HEK293 (cell line): ENCODE results near the gene DHX40.
A peak's percentile ranks its signal among the peaks of the same experiment; 100 is the strongest.

Source experiments
- CTCF ChIA-PET: fragments of 350-600 bp; formaldehyde crosslinking; extraction: SDS; loops from one replicate; lab custom pipeline; 2021; ENCODE audit warnings: antibody characterized with exemption; lab: Yijun Ruan, JAX
- POLR2A ChIA-PET: fragments of 300-600 bp; formaldehyde crosslinking; extraction: SDS; loops from one replicate; lab custom pipeline; 2020; ENCODE audit warnings: antibody characterized with exemption, inconsistent platforms; lab: Yijun Ruan, JAX
- H3K27ac ChIP-seq: fragments of 200-500 bp; sonication (Bioruptor generic); 2 replicates; pipeline ENCODE4 v1.5.1; 2014; ENCODE audit warnings: low read depth, low read length, control low read depth, inconsistent platforms; ENCODE audit errors: extremely low read depth
- H3K36me3 ChIP-seq, 2 experiments: fragments of 200-500 bp in 1 of 2; sonication (Bioruptor generic) in 1 of 2; 1 replicate in 1 of 2; 2 replicates in 1 of 2; pipeline ENCODE4 v1.5.1; 2014 to 2017; ENCODE audit warnings: inconsistent platforms in 2 of 2, low read length in 2 of 2; ENCODE audit not compliant: control insufficient read depth in 2 of 2, insufficient read depth in 1 of 2
- H3K4me1 ChIP-seq: fragments of 200-500 bp; sonication (Bioruptor generic); 2 replicates; pipeline ENCODE4 v1.5.1; 2014; ENCODE audit warnings: mild to moderate bottlenecking, low read length, inconsistent platforms; ENCODE audit not compliant: control insufficient read depth, insufficient read depth
- H3K4me3 ChIP-seq: 2 replicates; pipeline ENCODE4 v1.5.1; 2011; ENCODE audit warnings: low read depth, mild to moderate bottlenecking, control low read depth, low read length, moderate library complexity
- H3K9me3 ChIP-seq: fragments of 200-500 bp; sonication (Bioruptor generic); 2 replicates; pipeline ENCODE4 v1.5.1; 2014; ENCODE audit warnings: low read depth, low read length, inconsistent platforms; ENCODE audit not compliant: control insufficient read depth, insufficient read depth
- BCL11A ChIP-seq: fragments of 450-650 bp; formaldehyde crosslinking; IDR thresholded peaks from 2 replicates; pipeline ENCODE4 v1.5.1; 2016; ENCODE audit warnings: low read depth, missing biosample characterization, missing genetic modification characterization
- HOXD13 ChIP-seq: sonication (generic); formaldehyde crosslinking; IDR thresholded peaks from 2 replicates; pipeline ENCODE4 v1.8.0; 2022; ENCODE audit warnings: missing genetic modification reagents, borderline replicate concordance
- KLF9 ChIP-seq: fragments of 450-650 bp; formaldehyde crosslinking; IDR thresholded peaks from 2 replicates; pipeline ENCODE4 v1.5.1; 2016; ENCODE audit warnings: missing biosample characterization, missing genetic modification characterization, low read depth
- SCRT2 ChIP-seq: fragments of 450-650 bp; formaldehyde crosslinking; IDR thresholded peaks from 2 replicates; pipeline ENCODE4 v1.5.1; 2016; ENCODE audit warnings: missing biosample characterization, missing genetic modification characterization
- YY2 ChIP-seq: fragments of 450-650 bp; formaldehyde crosslinking; IDR thresholded peaks from 2 replicates; pipeline ENCODE4 v1.5.1; 2016; ENCODE audit warnings: missing biosample characterization, missing genetic modification characterization
- ZBTB17 ChIP-seq: fragments of 450-650 bp; formaldehyde crosslinking; IDR thresholded peaks from 2 replicates; pipeline ENCODE4 v1.5.1; 2016; ENCODE audit warnings: missing biosample characterization, missing genetic modification characterization
- ZBTB8A ChIP-seq: fragments of 450-650 bp; formaldehyde crosslinking; IDR thresholded peaks from 2 replicates; pipeline ENCODE4 v1.5.1; 2016; ENCODE audit warnings: missing biosample characterization, missing genetic modification characterization
- ZNF140 ChIP-seq: fragments of 450-650 bp; formaldehyde crosslinking; IDR thresholded peaks from 2 replicates; pipeline ENCODE4 v1.5.1; 2016; ENCODE audit warnings: missing biosample characterization, missing genetic modification characterization
- ZNF394 ChIP-seq: fragments of 450-650 bp; formaldehyde crosslinking; IDR thresholded peaks from 2 replicates; pipeline ENCODE4 v1.5.1; 2016; ENCODE audit warnings: missing biosample characterization, missing genetic modification characterization, mild to moderate bottlenecking, moderate library complexity, borderline replicate concordance
- ZNF585B ChIP-seq: fragments of 450-650 bp; formaldehyde crosslinking; IDR thresholded peaks from 2 replicates; pipeline ENCODE4 v1.5.1; 2016; ENCODE audit warnings: missing biosample characterization, missing genetic modification characterization
- ZNF792 ChIP-seq: fragments of 450-650 bp; formaldehyde crosslinking; IDR thresholded peaks from 2 replicates; pipeline ENCODE4 v1.5.1; 2016; ENCODE audit warnings: missing biosample characterization, missing genetic modification characterization
- TF ChIP-seq, protein P1 (sequence below): fragments of 450-650 bp; formaldehyde crosslinking; IDR thresholded peaks from 2 replicates; pipeline ENCODE4 v1.5.1; 2016; ENCODE audit warnings: missing biosample characterization, missing genetic modification characterization
- TF ChIP-seq, protein P2 (sequence below): fragments of 450-650 bp; formaldehyde crosslinking; IDR thresholded peaks from 2 replicates; pipeline ENCODE4 v1.5.1; 2017; ENCODE audit warnings: missing biosample characterization, missing genetic modification characterization
- TF ChIP-seq, protein P3 (sequence below): fragments of 450-650 bp; formaldehyde crosslinking; IDR thresholded peaks from 2 replicates; pipeline ENCODE4 v1.5.1; 2016; ENCODE audit warnings: missing biosample characterization, missing genetic modification characterization
- TF ChIP-seq, protein P4 (sequence below): fragments of 450-650 bp; formaldehyde crosslinking; IDR thresholded peaks from 2 replicates; pipeline ENCODE4 v1.5.1; 2016; ENCODE audit warnings: missing biosample characterization, missing genetic modification characterization
- TF ChIP-seq, protein P5 (sequence below): fragments of 450-650 bp; formaldehyde crosslinking; conservative IDR thresholded peaks from 2 replicates; pipeline ENCODE4 v1.5.1; 2016; ENCODE audit warnings: low read depth, missing biosample characterization, missing genetic modification characterization

The DHX40 gene

DNA sequence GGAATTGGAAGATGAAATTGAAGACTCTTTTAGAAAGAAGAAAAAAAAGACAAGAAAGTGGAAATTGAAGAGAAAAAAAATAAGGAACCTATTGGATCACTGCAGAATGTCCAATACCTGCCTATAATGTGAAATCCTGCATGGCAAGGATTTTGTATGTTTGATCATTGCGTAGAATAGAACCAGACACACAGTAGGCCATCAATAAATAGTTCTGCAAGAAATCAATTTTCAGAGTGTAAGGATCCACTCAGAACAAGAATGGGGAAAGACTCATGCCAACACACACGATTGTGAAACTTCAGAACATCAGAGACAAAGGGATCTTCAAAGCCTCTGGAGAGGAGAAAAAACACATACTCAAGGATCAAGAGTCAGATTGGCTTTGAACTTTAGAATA lies 39.7 kb upstream of the DHX40 start (continued):
- TF ChIP-seq, protein P1, sequence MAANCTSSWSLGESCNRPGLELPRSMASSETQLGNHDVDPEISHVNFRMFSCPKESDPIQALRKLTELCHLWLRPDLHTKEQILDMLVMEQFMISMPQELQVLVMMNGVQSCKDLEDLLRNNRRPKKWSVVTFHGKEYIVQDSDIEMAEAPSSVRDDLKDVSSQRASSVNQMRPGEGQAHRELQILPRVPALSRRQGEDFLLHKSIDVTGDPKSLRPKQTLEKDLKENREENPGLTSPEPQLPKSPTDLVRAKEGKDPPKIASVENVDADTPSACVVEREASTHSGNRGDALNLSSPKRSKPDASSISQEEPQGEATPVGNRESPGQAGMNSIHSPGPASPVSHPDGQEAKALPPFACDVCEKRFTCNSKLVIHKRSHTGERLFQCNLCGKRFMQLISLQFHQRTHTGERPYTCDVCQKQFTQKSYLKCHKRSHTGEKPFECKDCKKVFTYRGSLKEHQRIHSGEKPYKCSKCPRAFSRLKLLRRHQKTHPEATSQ (tag by site-specific recombination) = no peak
- TF ChIP-seq ZBTB8A (tag by site-specific recombination) (no peak), KLF9 (tag by site-specific recombination) (no peak), ZNF394 (tag by site-specific recombination) (no peak), SCRT2 (no peak), ZNF792 (tag by site-specific recombination) (no peak), BCL11A (no peak)
- TF ChIP-seq, protein P2, sequence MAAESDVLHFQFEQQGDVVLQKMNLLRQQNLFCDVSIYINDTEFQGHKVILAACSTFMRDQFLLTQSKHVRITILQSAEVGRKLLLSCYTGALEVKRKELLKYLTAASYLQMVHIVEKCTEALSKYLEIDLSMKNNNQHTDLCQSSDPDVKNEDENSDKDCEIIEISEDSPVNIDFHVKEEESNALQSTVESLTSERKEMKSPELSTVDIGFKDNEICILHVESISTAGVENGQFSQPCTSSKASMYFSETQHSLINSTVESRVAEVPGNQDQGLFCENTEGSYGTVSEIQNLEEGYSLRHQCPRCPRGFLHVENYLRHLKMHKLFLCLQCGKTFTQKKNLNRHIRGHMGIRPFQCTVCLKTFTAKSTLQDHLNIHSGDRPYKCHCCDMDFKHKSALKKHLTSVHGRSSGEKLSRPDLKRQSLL = no peak

DNA sequence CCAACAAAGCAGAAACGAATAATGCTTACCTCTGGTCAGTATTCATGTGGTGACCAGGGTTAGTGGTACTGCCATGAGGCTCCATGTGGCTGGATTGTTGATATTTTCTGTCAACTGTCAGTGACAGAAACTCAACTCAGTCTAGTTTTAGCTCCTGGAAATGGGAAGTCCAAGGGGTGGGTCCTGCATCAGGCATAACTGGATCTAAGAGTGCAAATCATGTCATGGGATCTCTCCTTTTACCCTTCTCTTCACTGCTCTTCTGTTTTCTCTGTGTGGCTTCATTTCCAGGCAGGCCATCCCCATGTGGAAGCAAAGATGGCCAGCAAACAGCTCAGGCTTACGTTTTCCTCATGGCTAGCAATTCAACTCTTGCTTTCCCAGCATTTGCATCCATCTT lies 39.0 kb upstream of the DHX40 start:
- CTCF ChIA-PET = no interaction called here
- H3K9me3 ChIP-seq = no peaks in the 10 kb centered on the region

DNA sequence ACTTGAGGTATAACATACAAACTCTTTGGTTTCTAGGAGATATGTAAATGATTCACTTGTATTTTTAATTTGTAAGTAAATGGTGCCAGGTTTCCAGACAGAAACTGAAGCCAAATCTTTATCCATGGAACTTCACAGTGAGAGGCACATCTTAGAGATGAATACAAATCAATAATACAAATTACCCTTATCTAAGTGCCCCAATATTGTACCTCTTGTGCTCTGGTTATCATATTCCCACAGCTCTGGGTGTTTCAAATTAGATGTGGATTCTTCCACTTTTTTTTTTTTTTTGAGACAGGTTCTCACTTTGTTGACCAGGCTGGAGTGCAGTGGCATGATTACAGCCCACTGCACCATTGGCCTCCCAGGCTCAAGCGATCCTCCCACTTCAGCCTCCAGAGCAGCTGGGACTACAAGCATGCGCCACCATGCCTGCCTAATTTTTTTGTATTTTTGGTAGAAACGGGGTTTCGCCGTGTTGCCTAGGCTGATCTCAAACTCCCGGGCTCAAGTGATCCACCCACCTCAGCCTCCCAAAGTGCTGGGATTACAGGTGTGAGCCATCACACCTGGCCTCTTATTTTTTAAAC lies 38.0 kb upstream of the DHX40 start:
- H3K36me3 ChIP-seq = no peaks in the 10 kb centered on the region
- no peaks in the 10 kb centered on the region for H3K4me1 ChIP-seq
- TF ChIP-seq, protein P3, sequence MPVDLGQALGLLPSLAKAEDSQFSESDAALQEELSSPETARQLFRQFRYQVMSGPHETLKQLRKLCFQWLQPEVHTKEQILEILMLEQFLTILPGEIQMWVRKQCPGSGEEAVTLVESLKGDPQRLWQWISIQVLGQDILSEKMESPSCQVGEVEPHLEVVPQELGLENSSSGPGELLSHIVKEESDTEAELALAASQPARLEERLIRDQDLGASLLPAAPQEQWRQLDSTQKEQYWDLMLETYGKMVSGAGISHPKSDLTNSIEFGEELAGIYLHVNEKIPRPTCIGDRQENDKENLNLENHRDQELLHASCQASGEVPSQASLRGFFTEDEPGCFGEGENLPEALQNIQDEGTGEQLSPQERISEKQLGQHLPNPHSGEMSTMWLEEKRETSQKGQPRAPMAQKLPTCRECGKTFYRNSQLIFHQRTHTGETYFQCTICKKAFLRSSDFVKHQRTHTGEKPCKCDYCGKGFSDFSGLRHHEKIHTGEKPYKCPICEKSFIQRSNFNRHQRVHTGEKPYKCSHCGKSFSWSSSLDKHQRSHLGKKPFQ (tag by site-specific recombination) = 0 out of 2 replicates have a peak, but pooled peaks have one; percentile 34
- no peak for TF ChIP-seq HOXD13 (CRISPR knock-in tag)
- ChIA-PET POLR2A (interaction anchor here (0.6 to 0.7 kb wide), 2 partner anchors 14 to 88 kb away, joined by 3 to 9 read pairs; no protein-coding TSS in a partner anchor), CTCF (interaction anchor here (0.7 kb wide), 2 partner anchors 28 to 221 kb away, joined by 3 to 4 read pairs; no protein-coding TSS in a partner anchor)
- H3K27ac ChIP-seq = no peak overlapping the region
- no peaks in the 10 kb centered on the region for H3K9me3 ChIP-seq
- no peak overlapping the region for H3K4me3 ChIP-seq

More for the DNA sequence above, 39.0 kb upstream of the DHX40 start:
- Histone ChIP-seq H3K27ac (no peak overlapping the region), H3K36me3 (no peaks in the 10 kb centered on the region), H3K4me3 (no peak overlapping the region), H3K4me1 (no peaks in the 10 kb centered on the region)
- peak; percentile 53; the same call in 1 of the 2 replicates for TF ChIP-seq YY2
- TF ChIP-seq, protein P4, sequence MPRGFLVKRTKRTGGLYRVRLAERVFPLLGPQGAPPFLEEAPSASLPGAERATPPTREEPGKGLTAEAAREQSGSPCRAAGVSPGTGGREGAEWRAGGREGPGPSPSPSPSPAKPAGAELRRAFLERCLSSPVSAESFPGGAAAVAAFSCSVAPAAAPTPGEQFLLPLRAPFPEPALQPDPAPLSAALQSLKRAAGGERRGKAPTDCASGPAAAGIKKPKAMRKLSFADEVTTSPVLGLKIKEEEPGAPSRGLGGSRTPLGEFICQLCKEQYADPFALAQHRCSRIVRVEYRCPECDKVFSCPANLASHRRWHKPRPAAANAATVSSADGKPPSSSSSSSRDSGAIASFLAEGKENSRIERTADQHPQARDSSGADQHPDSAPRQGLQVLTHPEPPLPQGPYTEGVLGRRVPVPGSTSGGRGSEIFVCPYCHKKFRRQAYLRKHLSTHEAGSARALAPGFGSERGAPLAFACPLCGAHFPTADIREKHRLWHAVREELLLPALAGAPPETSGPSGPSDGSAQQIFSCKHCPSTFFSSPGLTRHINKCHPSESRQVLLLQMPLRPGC = no peak
- no peak for TF ChIP-seq ZNF585B (tag by site-specific recombination)
- TF ChIP-seq, protein P5, sequence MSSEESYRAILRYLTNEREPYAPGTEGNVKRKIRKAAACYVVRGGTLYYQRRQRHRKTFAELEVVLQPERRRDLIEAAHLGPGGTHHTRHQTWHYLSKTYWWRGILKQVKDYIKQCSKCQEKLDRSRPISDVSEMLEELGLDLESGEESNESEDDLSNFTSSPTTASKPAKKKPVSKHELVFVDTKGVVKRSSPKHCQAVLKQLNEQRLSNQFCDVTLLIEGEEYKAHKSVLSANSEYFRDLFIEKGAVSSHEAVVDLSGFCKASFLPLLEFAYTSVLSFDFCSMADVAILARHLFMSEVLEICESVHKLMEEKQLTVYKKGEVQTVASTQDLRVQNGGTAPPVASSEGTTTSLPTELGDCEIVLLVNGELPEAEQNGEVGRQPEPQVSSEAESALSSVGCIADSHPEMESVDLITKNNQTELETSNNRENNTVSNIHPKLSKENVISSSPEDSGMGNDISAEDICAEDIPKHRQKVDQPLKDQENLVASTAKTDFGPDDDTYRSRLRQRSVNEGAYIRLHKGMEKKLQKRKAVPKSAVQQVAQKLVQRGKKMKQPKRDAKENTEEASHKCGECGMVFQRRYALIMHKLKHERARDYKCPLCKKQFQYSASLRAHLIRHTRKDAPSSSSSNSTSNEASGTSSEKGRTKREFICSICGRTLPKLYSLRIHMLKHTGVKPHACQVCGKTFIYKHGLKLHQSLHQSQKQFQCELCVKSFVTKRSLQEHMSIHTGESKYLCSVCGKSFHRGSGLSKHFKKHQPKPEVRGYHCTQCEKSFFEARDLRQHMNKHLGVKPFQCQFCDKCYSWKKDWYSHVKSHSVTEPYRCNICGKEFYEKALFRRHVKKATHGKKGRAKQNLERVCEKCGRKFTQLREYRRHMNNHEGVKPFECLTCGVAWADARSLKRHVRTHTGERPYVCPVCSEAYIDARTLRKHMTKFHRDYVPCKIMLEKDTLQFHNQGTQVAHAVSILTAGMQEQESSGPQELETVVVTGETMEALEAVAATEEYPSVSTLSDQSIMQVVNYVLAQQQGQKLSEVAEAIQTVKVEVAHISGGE (tag by site-specific recombination) = no peak
- no peak for TF ChIP-seq BCL11A
- peak; percentile 35; the same call in 1 of the 2 replicates for TF ChIP-seq ZBTB17 (tag by site-specific recombination)
- TF ChIP-seq ZNF140 (tag by site-specific recombination) = peak; percentile 13; the same call in 1 of the 2 replicates
- POLR2A ChIA-PET = no interaction called here
